HepG2 (cell line): Measurements from ENCODE around the gene LBX1. TPM values are rescaled to one million over a fixed set of nuclear protein-coding genes. Genes with fewer than 3 reads are reported as not detected.

Source experiments
- ATAC-seq: fragments of 200-7000 bp; cut with Tn5 transposase; 3 replicates; pipeline ENCODE4 v1.9.1; 2020; ENCODE audit warnings: mild to moderate bottlenecking, moderate library complexity
- BruUV-seq: library from RNA; stranded (reverse); fragments of 400-500 nt; replicated peaks from 2 replicates; lab custom pipeline; 2021; lab: Mats Ljungman, UMichigan
- CTCF ChIA-PET: fragments of 300-600 bp; formaldehyde crosslinking; extraction: SDS; loops from one replicate; lab custom pipeline; 2021; ENCODE audit warnings: low total read pairs, inconsistent platforms, low intra/inter-chr PET ratio; lab: Yijun Ruan, JAX
- POLR2A ChIA-PET: fragments of 350-600 bp; sonication (Branson Sonifier 250); formaldehyde crosslinking; loops from one replicate; lab custom pipeline; 2020; ENCODE audit warnings: antibody characterized with exemption, inconsistent platforms; lab: Yijun Ruan, JAX
- DNase-seq: peaks from one replicate; pipeline ENCODE4 v3.0.0-alpha.2; 2015; ENCODE audit warnings: low spot score
- FAIRE-seq: peaks from 3 replicates; lab custom pipeline; 2011; peaks lifted over from hg19 to GRCh38; lab: Jason Lieb, UNC
- H2AFZ ChIP-seq: one replicate; pipeline ENCODE4 v1.6.1; 2011; ENCODE audit warnings: low read length, inconsistent platforms
- H3K27ac ChIP-seq: fragments of 300-600 bp; 3 replicates; pipeline ENCODE4 v1.8.0; 2011; ENCODE audit warnings: mixed run types, mild to moderate bottlenecking, mixed read lengths, low read length, inconsistent platforms; ENCODE audit not compliant: insufficient read depth; ENCODE audit errors: extremely low read length
- H3K27me3 ChIP-seq, 2 experiments: fragments of 200-600 bp in 1 of 2; 2 replicates in 1 of 2; 3 replicates in 1 of 2; pipeline versions ENCODE4 v1.6.0 to v1.8.0; 2011; ENCODE audit warnings: low read length in 2 of 2, mild to moderate bottlenecking in 2 of 2, moderate library complexity in 2 of 2, inconsistent platforms in 1 of 2; ENCODE audit not compliant: insufficient read depth in 2 of 2, control insufficient read depth in 1 of 2
- H3K36me3 ChIP-seq, 2 experiments: fragments of 200-600 bp in 1 of 2; replicated peaks in 1 of 2; 2 replicates in 1 of 2; 3 replicates in 1 of 2; pipeline versions ENCODE4 v1.5.1 to v1.8.0; 2011; ENCODE audit warnings: low read length in 2 of 2, inconsistent platforms in 1 of 2; ENCODE audit not compliant: insufficient read depth in 2 of 2, control insufficient read depth in 1 of 2
- H3K4me1 ChIP-seq: 2 replicates; pipeline ENCODE4 v1.5.1; 2012; ENCODE audit warnings: low read length, inconsistent platforms; ENCODE audit not compliant: insufficient read depth
- H3K4me2 ChIP-seq: 2 replicates; pipeline ENCODE4 v1.6.0; 2011; ENCODE audit warnings: low read depth, low read length, inconsistent platforms
- H3K4me3 ChIP-seq, 3 experiments: fragments of 200-600 bp in 1 of 3; sonication (generic), shearing (Covaris generic) in 1 of 3; replicated peaks in 1 of 3; 2 replicates each; pipeline ENCODE4 v1.5.1; 2011 to 2016; ENCODE audit warnings: low read length in 3 of 3, inconsistent platforms in 2 of 3, low read depth in 2 of 3, mild to moderate bottlenecking in 2 of 3, control low read depth in 1 of 3, mixed read lengths in 1 of 3; ENCODE audit not compliant: insufficient read depth in 1 of 3
- H3K79me2 ChIP-seq: one replicate; pipeline ENCODE4 v1.6.1; 2011; ENCODE audit warnings: low read length, inconsistent platforms; ENCODE audit not compliant: insufficient read depth
- H3K9ac ChIP-seq: 2 replicates; pipeline ENCODE4 v1.6.0; 2011; ENCODE audit warnings: mild to moderate bottlenecking, low read depth, low read length, inconsistent platforms; ENCODE audit not compliant: insufficient read depth
- H3K9me3 ChIP-seq: 2 replicates; pipeline ENCODE4 v1.5.1; 2012; ENCODE audit warnings: mild to moderate bottlenecking, low read length
- H4K20me1 ChIP-seq: 2 replicates; pipeline ENCODE4 v1.6.0; 2011; ENCODE audit warnings: inconsistent platforms, mild to moderate bottlenecking, low read length, moderate library complexity; ENCODE audit not compliant: insufficient read depth
- AGO1 ChIP-seq: fragments of 200-400 bp; formaldehyde crosslinking; IDR thresholded peaks from 2 replicates; pipeline ENCODE4 v1.6.1; 2017; ENCODE audit warnings: mild to moderate bottlenecking, low read depth, low read length, moderate library complexity; ENCODE audit not compliant: poor library complexity, severe bottlenecking
- DPF2 ChIP-seq: sonication (generic); formaldehyde crosslinking; IDR thresholded peaks from 2 replicates; pipeline ENCODE4 v1.4.0; 2020; ENCODE audit warnings: mild to moderate bottlenecking, low read depth, missing genetic modification reagents, borderline replicate concordance
- FOSL1 ChIP-seq: sonication (generic); formaldehyde crosslinking; IDR thresholded peaks from 2 replicates; pipeline ENCODE4 v1.9.0; 2021; ENCODE audit warnings: missing genetic modification reagents, borderline replicate concordance
- FOXP4 ChIP-seq: sonication (generic); formaldehyde crosslinking; IDR thresholded peaks from 2 replicates; pipeline ENCODE4 v1.4.0; 2020; ENCODE audit warnings: missing genetic modification reagents
- GZF1 ChIP-seq: sonication (generic); formaldehyde crosslinking; IDR thresholded peaks from 2 replicates; pipeline ENCODE4 v1.5.1; 2020; ENCODE audit warnings: mild to moderate bottlenecking, missing genetic modification reagents
- IRF1 ChIP-seq: sonication (generic); formaldehyde crosslinking; IDR thresholded peaks from 2 replicates; pipeline ENCODE4 v1.4.0; 2020; ENCODE audit warnings: low read depth, mild to moderate bottlenecking, missing genetic modification reagents
- RCOR2 ChIP-seq: IDR thresholded peaks from 2 replicates; pipeline ENCODE4 v1.6.1; 2016; ENCODE audit warnings: missing biosample characterization, missing genetic modification reagents
- SALL2 ChIP-seq: sonication (generic); formaldehyde crosslinking; IDR thresholded peaks from 2 replicates; pipeline ENCODE4 v1.8.1; 2023; ENCODE audit warnings: mild to moderate bottlenecking, missing genetic modification reagents, inconsistent platforms
- SMC3 ChIP-seq: IDR thresholded peaks from 2 replicates; pipeline ENCODE4 v1.6.1; 2011; ENCODE audit warnings: low read length, improper control_type of control experiment
- SP2 ChIP-seq: sonication (generic); formaldehyde crosslinking; IDR thresholded peaks from 2 replicates; pipeline ENCODE4 v1.5.1; 2020; ENCODE audit warnings: mild to moderate bottlenecking, missing genetic modification reagents
- WIZ ChIP-seq: sonication (generic); formaldehyde crosslinking; IDR thresholded peaks from 2 replicates; pipeline ENCODE4 v1.5.1; 2020; ENCODE audit warnings: mild to moderate bottlenecking, missing genetic modification reagents
- ZFP41 ChIP-seq: sonication (generic); formaldehyde crosslinking; IDR thresholded peaks from 2 replicates; pipeline ENCODE4 v1.4.0; 2020; ENCODE audit warnings: mild to moderate bottlenecking, missing genetic modification reagents, borderline replicate concordance
- ZNF30 ChIP-seq: sonication (generic); formaldehyde crosslinking; IDR thresholded peaks from 2 replicates; pipeline ENCODE4 v1.5.0; 2020; ENCODE audit warnings: mild to moderate bottlenecking, missing genetic modification reagents
- ZNF484 ChIP-seq: sonication (generic); formaldehyde crosslinking; IDR thresholded peaks from 2 replicates; pipeline ENCODE4 v1.5.1; 2020; ENCODE audit warnings: mild to moderate bottlenecking, low read depth, missing genetic modification reagents, borderline replicate concordance
- ZNF780A ChIP-seq: sonication (generic); formaldehyde crosslinking; IDR thresholded peaks from 2 replicates; pipeline ENCODE4 v1.8.0; 2022; ENCODE audit warnings: mild to moderate bottlenecking, missing genetic modification reagents, moderate library complexity
- ZSCAN5A ChIP-seq: sonication (generic); formaldehyde crosslinking; IDR thresholded peaks from 2 replicates; pipeline ENCODE4 v1.8.0; 2022; ENCODE audit warnings: mild to moderate bottlenecking, missing genetic modification reagents, borderline replicate concordance
- WGBS: methylation state at CpG from one replicate; pipeline ENCODE4 v1.1.6; 2017; ENCODE audit warnings: low lambda C conversion rate; 5-methylcytosine and 5-hydroxymethylcytosine counted together
- in situ Hi-C: cut with HindIII; loops from 2 replicates; pipeline ENCODE4 v1.10.0; 2017; ENCODE audit warnings: low pct_unique_long_range_greater_than_20kb; ENCODE audit not compliant: extremely low pct_ligation_motif_present
- intact Hi-C: fragments of 100-400 bp; cut with micrococcal nuclease; formaldehyde crosslinking; loops from one replicate; pipeline ENCODE4 v1.10.0; 2022; ENCODE audit not compliant: unreplicated experiment
- polyA plus RNA-seq, 8 experiments: library from polyadenylated mRNA; depleted of rRNA in 3 of 8; stranded (reverse) in 7 of 8; unstranded in 1 of 8; fragments of >200 nt; fragmentation: Illumina TruSeq in 4 of 8; extraction: Trizol in 4 of 8; gene quantifications; 2 replicates each; pipeline versions ENCODE4 v1.2.1 to v1.2.3, GENCODE V29; 2011 to 2016; ENCODE audit warnings: low read depth in 4 of 8, missing spikeins in 1 of 8, mixed read lengths in 1 of 8; ENCODE audit not compliant: insufficient read depth in 1 of 8
- total RNA-seq, 5 experiments: library from RNA; depleted of rRNA; stranded (reverse); fragments of >200 nt; fragmentation: Illumina TruSeq; extraction: Trizol; gene quantifications; 2 replicates each; pipeline ENCODE4 v1.2.3, GENCODE V29; 2016; ENCODE audit warnings: low read depth in 1 of 5

LBX1 gene
- total and polyA plus RNA-seq, 2 of the 13 experiments (the other 11 are each of a cell fraction or from before 2014, with no cell fraction given): not detected

- TF ChIP-seq IRF1 (CRISPR knock-in tag) (no peak), FOXP4 (CRISPR knock-in tag) (no peak), DPF2 (CRISPR knock-in tag) (no peak)
Measured at GRCh38 chr10:101267776-101268175, 38.5 kb upstream of the LBX1 start (continued).

- H2AFZ ChIP-seq: no peak overlapping the region
- no peaks in the 10 kb centered on the region for H3K9me3 ChIP-seq
- no peaks in the 10 kb centered on the region for H3K4me1 ChIP-seq
- CTCF ChIA-PET: no interaction called here
- POLR2A ChIA-PET: no interaction called here
- H3K36me3 ChIP-seq: no peaks in the 10 kb centered on the region
- no peak for FAIRE-seq
- H3K27ac ChIP-seq: no peak overlapping the region
- in situ Hi-C loops (no loop called here), intact Hi-C loops (no loop called here)
- no TSS peak for BruUV-seq
- no peaks in the 10 kb centered on the region for H3K79me2 ChIP-seq
- H3K4me3 ChIP-seq: no peak overlapping the region
- H3K4me2 ChIP-seq: no peak overlapping the region
- no peak for DNase-seq
- H3K27me3 ChIP-seq: peaks cover 8 to 30% of the 10 kb centered on the region in 2 experiments; a peak in 3 of 5 replicates
- H4K20me1 ChIP-seq: no peaks in the 10 kb centered on the region
- TF ChIP-seq SALL2 (CRISPR knock-in tag) (no peak), FOSL1 (CRISPR knock-in tag) (no peak), ZFP41 (CRISPR knock-in tag) (no peak), SP2 (no peak), WIZ (no peak), GZF1 (no peak), RCOR2 (CRISPR knock-in tag) (no peak), AGO1 (no peak), ZNF484 (CRISPR knock-in tag) (no peak), SMC3 (no peak), ZSCAN5A (no peak), ZNF780A (no peak), ZNF30 (CRISPR knock-in tag) (no peak)
- no peak for ATAC-seq
- no peak overlapping the region for H3K9ac ChIP-seq
- WGBS: 18% methylated on average over 7 of the region's 7 CpGs
Measured at GRCh38 chr10:101267290-101267680, 38.0 kb upstream of the LBX1 start.
